OCI-LY1 (cell line): ENCODE results near the gene TOM1L2.

Experiments
- H2AFZ ChIP-seq: fragments of 200-600 bp; sonication (generic), shearing (Covaris generic); 2 replicates; pipeline ENCODE4 v1.6.0; 2014; ENCODE audit warnings: antibody characterized with exemption, mild to moderate bottlenecking, low read length
- H3F3A ChIP-seq: fragments of 200-600 bp; sonication (generic), shearing (Covaris generic); 2 replicates; pipeline ENCODE4 v1.6.0; 2014; ENCODE audit warnings: mild to moderate bottlenecking, antibody characterized with exemption, low read length, moderate library complexity; ENCODE audit not compliant: insufficient read depth
- H3K27ac ChIP-seq: fragments of 200-600 bp; sonication (generic); 2 replicates; pipeline ENCODE4 v1.5.1; 2014; ENCODE audit warnings: low read length, mixed run types, mild to moderate bottlenecking, low read depth; ENCODE audit not compliant: poor library complexity, severe bottlenecking
- H3K27me3 ChIP-seq: fragments of 200-600 bp; sonication (generic); 2 replicates; pipeline ENCODE4 v1.6.0; 2014; ENCODE audit warnings: antibody characterized with exemption, mild to moderate bottlenecking, low read length, moderate library complexity; ENCODE audit not compliant: insufficient read depth
- H3K36me3 ChIP-seq: fragments of 200-600 bp; sonication (generic); 2 replicates; pipeline ENCODE4 v1.6.1; 2014; ENCODE audit warnings: mild to moderate bottlenecking, antibody characterized with exemption, low read length, moderate library complexity, mixed read lengths; ENCODE audit not compliant: insufficient read depth
- H3K4me1 ChIP-seq: fragments of 200-600 bp; sonication (generic); 2 replicates; pipeline ENCODE4 v1.5.1; 2014; ENCODE audit warnings: mild to moderate bottlenecking, low read length, moderate library complexity; ENCODE audit not compliant: insufficient read depth, severe bottlenecking
- H3K4me2 ChIP-seq: fragments of 200-600 bp; sonication (generic), shearing (Covaris generic); 2 replicates; pipeline ENCODE4 v1.6.1; 2014; ENCODE audit warnings: low read length
- H3K4me3 ChIP-seq: fragments of 200-600 bp; sonication (generic); 2 replicates; pipeline ENCODE4 v1.5.1; 2014; ENCODE audit warnings: low read length, low read depth, mild to moderate bottlenecking, mixed read lengths; ENCODE audit not compliant: poor library complexity, severe bottlenecking
- H3K79me2 ChIP-seq: fragments of 200-600 bp; shearing (Covaris generic); 2 replicates; pipeline ENCODE4 v1.6.1; 2016; ENCODE audit warnings: mixed run types, low read length, mixed read lengths; ENCODE audit not compliant: insufficient read depth
- H3K9ac ChIP-seq: fragments of 200-600 bp; sonication (generic), shearing (Covaris generic); 2 replicates; pipeline ENCODE4 v1.6.1; 2014; ENCODE audit warnings: mild to moderate bottlenecking, low read length, mixed read lengths
- H3K9me2 ChIP-seq: fragments of 200-600 bp; sonication (generic), shearing (Covaris generic); 2 replicates; pipeline ENCODE4 v1.6.1; 2014; ENCODE audit warnings: low read depth, mild to moderate bottlenecking, low read length, mixed read lengths
- H3K9me3 ChIP-seq: fragments of 200-600 bp; shearing (Covaris generic); 2 replicates; pipeline ENCODE4 v1.6.1; 2014; ENCODE audit warnings: low read length, mixed read lengths
- H4K20me1 ChIP-seq: fragments of 200-600 bp; sonication (generic), shearing (Covaris generic); 2 replicates; pipeline ENCODE4 v1.6.0; 2016; ENCODE audit warnings: mild to moderate bottlenecking, low read length; ENCODE audit not compliant: insufficient read depth
- CTCF ChIP-seq: fragments of 200-600 bp; sonication (generic), shearing (Covaris generic); IDR thresholded peaks from 2 replicates; pipeline ENCODE4 v1.5.1; 2017; ENCODE audit warnings: mild to moderate bottlenecking, antibody characterized with exemption, low read length, moderate library complexity, mixed read lengths
- EZH2 ChIP-seq: fragments of 200-600 bp; sonication (generic), shearing (Covaris generic); IDR thresholded peaks from 2 replicates; pipeline ENCODE4 v1.8.0; 2017; ENCODE audit warnings: borderline replicate concordance, mixed run types, mild to moderate bottlenecking, antibody characterized with exemption, low read length, moderate library complexity, mixed read lengths

The TOM1L2 gene

DNA sequence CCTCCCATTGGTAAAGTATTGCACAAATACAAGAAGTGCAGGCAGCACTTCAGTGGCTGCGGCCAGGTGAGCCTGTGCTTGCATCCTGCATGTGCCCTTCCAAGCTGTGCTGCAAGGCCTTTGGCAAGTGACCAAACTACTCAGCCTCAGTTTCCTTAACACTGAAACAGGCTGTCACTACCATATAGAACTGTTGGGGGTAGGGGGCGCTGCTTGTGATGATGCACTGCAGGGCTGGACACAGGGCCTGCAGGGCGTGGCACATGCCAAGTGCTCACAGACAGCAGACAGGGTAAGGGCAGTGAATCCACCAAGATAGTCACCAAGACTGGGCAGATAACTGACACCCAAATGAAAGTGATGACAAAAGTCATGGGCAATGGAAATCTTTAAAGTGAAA is 69.8 kb downstream of the TOM1L2 start:
- Histone ChIP-seq H3K9me2 (no peaks in the 10 kb centered on the region), H3K27ac (no peak overlapping the region), H3K4me2 (no peak overlapping the region), H3K36me3 (no peaks in the 10 kb centered on the region; the same call in 1 of the 2 replicates), H3K9me3 (no peaks in the 10 kb centered on the region), H3K4me3 (no peak overlapping the region), H3K9ac (no peak overlapping the region), H3K4me1 (no peaks in the 10 kb centered on the region), H4K20me1 (no peaks in the 10 kb centered on the region), H3F3A (no peaks in the 10 kb centered on the region), H3K79me2 (no peaks in the 10 kb centered on the region), H3K27me3 (no peaks in the 10 kb centered on the region), H2AFZ (no peak overlapping the region)
- no peak for TF ChIP-seq EZH2
- peak; percentile 13; the same call in 1 of the 2 replicates for TF ChIP-seq CTCF

GRCh38 chr17:17900615-17901520 is 71.3 kb downstream of the TOM1L2 start:
- no peaks in the 10 kb centered on the region for H3K79me2 ChIP-seq
- no peaks in the 10 kb centered on the region for H3K27me3 ChIP-seq
- H3K27ac ChIP-seq: no peak overlapping the region
- H3K4me3 ChIP-seq: no peak overlapping the region
- no peak for TF ChIP-seq CTCF
- TF ChIP-seq EZH2: no peak
- no peaks in the 10 kb centered on the region; the same call in 1 of the 2 replicates for H3K36me3 ChIP-seq
- no peaks in the 10 kb centered on the region for H3K4me1 ChIP-seq
- H2AFZ ChIP-seq: no peak overlapping the region
- no peaks in the 10 kb centered on the region for H3K9me3 ChIP-seq
- no peak overlapping the region for H3K4me2 ChIP-seq
- H4K20me1 ChIP-seq: no peaks in the 10 kb centered on the region
- no peaks in the 10 kb centered on the region for H3F3A ChIP-seq
- H3K9ac ChIP-seq: no peak overlapping the region
- no peaks in the 10 kb centered on the region for H3K9me2 ChIP-seq

GRCh38 chr17:17899486-17899885 is 72.7 kb downstream of the TOM1L2 start:
- Histone ChIP-seq H3F3A (no peaks in the 10 kb centered on the region), H3K9me3 (no peaks in the 10 kb centered on the region), H3K4me3 (no peak overlapping the region), H3K79me2 (no peaks in the 10 kb centered on the region), H3K4me2 (no peak overlapping the region), H3K4me1 (no peaks in the 10 kb centered on the region), H3K9ac (no peak overlapping the region), H3K27ac (no peak overlapping the region), H2AFZ (no peak overlapping the region), H3K9me2 (no peaks in the 10 kb centered on the region), H3K27me3 (no peaks in the 10 kb centered on the region), H4K20me1 (no peaks in the 10 kb centered on the region), H3K36me3 (no peaks in the 10 kb centered on the region; the same call in 1 of the 2 replicates)
- TF ChIP-seq EZH2: no peak
- TF ChIP-seq CTCF: no peak
